NCI-H82 treated with DMSO at 0.1 percent for 48 hours (cell line): ENCODE results near the gene SHISA8.
A peak's percentile ranks its signal among the peaks of the same experiment; 100 is the strongest.
"Not testable (repeated sequence)": the region's sequence is repeated elsewhere in the genome, so short reads cannot be mapped to it uniquely, and the experiment has no call there.

ENCODE experiments used
- DNase-seq: peaks from one replicate; lab custom pipeline; 2025; ENCODE audit not compliant: unreplicated experiment; lab: John Stamatoyannopoulos, UW

The SHISA8 gene

GRCh38 chr22:41915035-41915785 lies at the start of gene SHISA8:
SHISA8 (minus strand) TSS chr22:41915074; CDS start chr22:41914667, 407 bp downstream.
- no peak for DNase-seq

GRCh38 chr22:41964112-41964491 lies 49.2 kb upstream of the SHISA8 start:
- no peak for DNase-seq

GRCh38 chr22:41963453-41964111 lies 48.7 kb upstream of the SHISA8 start:
- no peak for DNase-seq

- DNase-seq = no peak
Measured at GRCh38 chr22:41957941-41958556, 43.2 kb upstream of the SHISA8 start.

GRCh38 chr22:41952713-41953112 lies 37.8 kb upstream of the SHISA8 start:
- no peak for DNase-seq

GRCh38 chr22:41951898-41952474 lies 37.1 kb upstream of the SHISA8 start, which contains the start of gene SMIM45:
SMIM45 (plus strand) TSS chr22:41952150.
- DNase-seq = peak; percentile 11

GRCh38 chr22:41949297-41949965 lies 34.6 kb upstream of the SHISA8 start:
- DNase-seq = no peak

- not testable (repeated sequence) for DNase-seq
Measured at GRCh38 chr22:41948928-41949296, 34.0 kb upstream of the SHISA8 start.

- no peak for DNase-seq
Measured at GRCh38 chr22:41948142-41948541, 33.3 kb upstream of the SHISA8 start.

GRCh38 chr22:41947424-41948080 lies 32.7 kb upstream of the SHISA8 start:
- no peak for DNase-seq

- DNase-seq = peak; percentile 89
Measured at GRCh38 chr22:41946629-41947423, 32.0 kb upstream of the SHISA8 start, which contains the start of gene CENPM. CENPM (minus strand) TSS chr22:41947152; CDS start chr22:41947076, 76 bp downstream.

- no peak for DNase-seq
Measured at GRCh38 chr22:41943661-41944209, 28.9 kb upstream of the SHISA8 start.

- DNase-seq = peak; percentile 25
Measured at GRCh38 chr22:41940832-41941765, 26.2 kb upstream of the SHISA8 start.

- no peak for DNase-seq
Measured at GRCh38 chr22:41939981-41940831, 25.3 kb upstream of the SHISA8 start.

GRCh38 chr22:41936894-41937169 lies 22.0 kb upstream of the SHISA8 start:
- DNase-seq = no peak

GRCh38 chr22:41935509-41935908 lies 20.6 kb upstream of the SHISA8 start:
- DNase-seq = no peak

GRCh38 chr22:41935015-41935351 lies 20.1 kb upstream of the SHISA8 start:
- no peak for DNase-seq
